Neuron (in vitro differentiated cells): Measurements from ENCODE around the gene JAZF1.

Source experiments
- H2AFZ ChIP-seq: one replicate; pipeline ENCODE4 v1.6.1; 2013; ENCODE audit warnings: low read depth, mild to moderate bottlenecking, inconsistent platforms, low read length, moderate library complexity
- H3K27me3 ChIP-seq: one replicate; pipeline ENCODE4 v1.6.1; 2013; ENCODE audit warnings: low read length; ENCODE audit not compliant: insufficient read depth
- H3K36me3 ChIP-seq: one replicate; pipeline ENCODE4 v1.6.1; 2013; ENCODE audit warnings: low read length; ENCODE audit not compliant: insufficient read depth
- H3K4me1 ChIP-seq: one replicate; pipeline ENCODE4 v1.6.1; 2013; ENCODE audit warnings: low read length; ENCODE audit not compliant: insufficient read depth
- H3K4me3 ChIP-seq: 2 replicates; pipeline ENCODE4 v1.5.1; 2013; ENCODE audit warnings: mild to moderate bottlenecking, low read length, moderate library complexity
- H3K9me3 ChIP-seq: one replicate; pipeline ENCODE4 v1.6.1; 2013; ENCODE audit warnings: low read length

The JAZF1 gene

DNA sequence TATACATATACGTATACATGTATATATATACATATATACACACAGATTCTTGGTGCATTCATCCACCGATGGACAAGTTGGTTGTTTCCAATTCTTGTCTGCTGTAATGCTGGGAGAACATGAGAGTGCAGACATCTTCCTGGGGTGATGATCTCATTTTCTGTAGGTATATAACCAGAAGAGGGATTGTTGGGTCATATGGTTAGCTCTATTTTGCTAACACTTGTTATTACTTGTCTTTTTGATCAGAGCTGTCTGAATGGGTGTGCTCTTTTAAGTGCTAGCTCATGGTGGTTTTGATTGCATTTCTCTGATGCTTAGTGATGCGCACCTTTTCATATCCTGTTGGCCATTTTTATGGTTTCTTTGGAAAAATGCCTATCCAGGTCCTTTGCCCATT is 334.2 kb downstream of the JAZF1 start:
- H2AFZ ChIP-seq, result no peak overlapping the region
- no peaks in the 10 kb centered on the region for H3K27me3 ChIP-seq
- H3K4me3 ChIP-seq, result no peak overlapping the region
- no peaks in the 10 kb centered on the region for H3K9me3 ChIP-seq
- H3K4me1 ChIP-seq, result no peaks in the 10 kb centered on the region
- no peaks in the 10 kb centered on the region for H3K36me3 ChIP-seq

GRCh38 chr7:27843584-27844305 is 336.9 kb downstream of the JAZF1 start:
- no peaks in the 10 kb centered on the region for H3K36me3 ChIP-seq
- H3K4me1 ChIP-seq, result no peaks in the 10 kb centered on the region
- no peak overlapping the region for H2AFZ ChIP-seq
- no peak overlapping the region for H3K4me3 ChIP-seq
- H3K9me3 ChIP-seq, result no peaks in the 10 kb centered on the region
- no peaks in the 10 kb centered on the region for H3K27me3 ChIP-seq

GRCh38 chr7:27842851-27843250 is 337.7 kb downstream of the JAZF1 start:
- no peak overlapping the region for H2AFZ ChIP-seq
- no peaks in the 10 kb centered on the region for H3K27me3 ChIP-seq
- H3K4me1 ChIP-seq, result no peaks in the 10 kb centered on the region
- H3K4me3 ChIP-seq, result no peak overlapping the region
- no peaks in the 10 kb centered on the region for H3K9me3 ChIP-seq
- no peaks in the 10 kb centered on the region for H3K36me3 ChIP-seq

GRCh38 chr7:27842094-27842692 is 338.4 kb downstream of the JAZF1 start:
- H2AFZ ChIP-seq, result no peak overlapping the region
- H3K9me3 ChIP-seq, result no peaks in the 10 kb centered on the region
- no peaks in the 10 kb centered on the region for H3K4me1 ChIP-seq
- no peaks in the 10 kb centered on the region for H3K36me3 ChIP-seq
- H3K4me3 ChIP-seq, result no peak overlapping the region
- H3K27me3 ChIP-seq, result no peaks in the 10 kb centered on the region

DNA sequence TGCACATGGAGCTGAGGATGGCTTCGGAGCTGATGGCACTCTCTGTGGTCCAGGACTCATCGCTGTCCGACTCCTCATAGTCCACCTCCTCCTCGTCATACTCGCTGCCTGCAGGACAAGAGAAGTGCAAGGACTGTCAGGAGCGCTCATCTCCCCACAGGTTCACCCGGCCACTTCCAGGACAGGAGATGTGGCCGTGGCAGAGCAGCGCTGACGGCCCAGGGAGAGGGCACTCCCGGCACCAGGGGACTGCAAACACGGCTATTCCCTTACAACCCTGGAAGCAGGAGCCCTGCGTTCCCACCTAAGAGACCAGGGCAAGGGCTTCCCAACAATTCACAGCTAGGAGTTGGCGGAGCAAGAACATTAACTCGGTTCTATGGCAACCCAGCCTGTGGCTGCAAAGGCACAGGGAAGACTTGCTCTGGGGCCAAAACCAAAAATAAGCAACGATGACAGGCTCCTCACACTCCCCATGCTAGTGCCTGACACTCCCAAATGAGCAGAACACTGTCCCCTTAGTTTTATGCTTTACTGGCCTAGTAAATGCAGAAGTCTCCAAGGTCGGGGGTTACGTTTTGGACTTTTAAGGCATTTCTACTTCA is 339.7 kb downstream of the JAZF1 start:
- H3K27me3 ChIP-seq, result no peaks in the 10 kb centered on the region
- H3K4me1 ChIP-seq, result no peaks in the 10 kb centered on the region
- no peaks in the 10 kb centered on the region for H3K36me3 ChIP-seq
- H3K4me3 ChIP-seq, result no peak overlapping the region
- no peaks in the 10 kb centered on the region for H3K9me3 ChIP-seq
- H2AFZ ChIP-seq, result no peak overlapping the region

- no peaks in the 10 kb centered on the region for H3K36me3 ChIP-seq
- no peaks in the 10 kb centered on the region for H3K9me3 ChIP-seq
- H3K27me3 ChIP-seq, result no peaks in the 10 kb centered on the region
- no peak overlapping the region for H2AFZ ChIP-seq
- H3K4me1 ChIP-seq, result no peaks in the 10 kb centered on the region
- no peak overlapping the region for H3K4me3 ChIP-seq
These were observed 340.3 kb downstream of the JAZF1 start for GRCh38 chr7:27840313-27840712.

GRCh38 chr7:27839099-27839498 is 341.5 kb downstream of the JAZF1 start:
- Histone ChIP-seq H3K36me3 (no peaks in the 10 kb centered on the region), H3K27me3 (no peaks in the 10 kb centered on the region), H3K9me3 (no peaks in the 10 kb centered on the region), H3K4me1 (no peaks in the 10 kb centered on the region), H3K4me3 (no peak overlapping the region), H2AFZ (no peak overlapping the region)

GRCh38 chr7:27836536-27836935 is 344.1 kb downstream of the JAZF1 start:
- H3K4me3 ChIP-seq, result no peak overlapping the region
- no peak overlapping the region for H2AFZ ChIP-seq
- no peaks in the 10 kb centered on the region for H3K4me1 ChIP-seq
- no peaks in the 10 kb centered on the region for H3K9me3 ChIP-seq
- H3K36me3 ChIP-seq, result peaks cover 7% of the 10 kb centered on the region
- no peaks in the 10 kb centered on the region for H3K27me3 ChIP-seq

DNA sequence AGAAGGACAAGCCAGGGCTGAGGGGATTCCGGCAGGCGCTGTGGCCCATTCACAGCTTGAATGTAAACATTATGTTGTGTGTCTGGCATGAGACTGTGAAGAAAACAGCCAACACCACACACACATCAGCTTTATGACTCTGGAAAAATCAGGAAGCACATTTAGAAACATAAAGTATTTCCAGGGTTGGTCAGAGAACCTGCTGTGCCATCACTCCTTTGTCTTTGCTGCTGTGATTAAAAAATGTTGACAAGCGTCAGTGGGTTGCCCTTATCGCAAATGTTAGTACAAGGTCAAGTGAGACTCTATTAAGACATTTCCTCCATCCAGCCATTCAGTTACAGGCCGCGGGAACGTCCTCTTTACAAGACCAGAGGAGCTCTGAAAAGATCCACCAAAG is 345.2 kb downstream of the JAZF1 start:
- Histone ChIP-seq H3K4me1 (no peaks in the 10 kb centered on the region), H3K9me3 (no peaks in the 10 kb centered on the region), H3K27me3 (no peaks in the 10 kb centered on the region), H3K36me3 (peaks cover 7% of the 10 kb centered on the region), H2AFZ (no peak overlapping the region), H3K4me3 (no peak overlapping the region)

DNA sequence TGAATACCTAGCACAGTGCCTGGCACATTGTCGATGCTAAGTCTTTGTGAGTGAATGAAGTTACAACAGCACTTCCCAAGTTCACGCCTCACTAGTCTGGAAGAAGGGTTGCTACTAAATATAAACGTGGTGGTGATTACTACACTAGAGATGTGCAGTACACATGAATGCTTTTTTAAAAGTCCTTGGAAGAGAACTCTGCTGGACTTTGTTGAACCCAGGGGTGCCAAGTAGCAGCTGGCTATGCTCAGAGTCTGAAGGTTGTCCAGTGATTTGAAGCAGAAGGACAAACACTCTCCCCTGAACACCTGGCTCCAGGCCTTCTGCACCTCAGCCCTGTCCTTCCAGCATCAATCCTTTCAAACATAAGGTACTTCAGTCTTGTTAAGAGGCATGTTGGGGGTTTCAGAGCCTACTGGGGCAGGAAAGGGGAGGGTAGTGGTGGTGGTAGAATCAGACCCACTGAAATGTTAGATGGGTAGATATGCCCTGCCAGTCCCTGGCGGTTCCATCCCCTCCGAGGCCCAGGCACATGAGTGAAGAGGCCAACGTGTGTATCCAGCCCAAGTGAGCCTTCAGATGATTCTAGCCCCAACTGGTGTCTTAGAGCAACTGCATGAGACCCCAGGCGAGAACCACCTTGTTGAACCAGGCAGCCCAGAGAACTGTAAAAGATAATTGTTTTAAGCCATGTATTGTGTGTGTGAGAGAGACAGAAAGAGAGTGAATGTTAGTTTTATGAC is 346.2 kb downstream of the JAZF1 start:
- Histone ChIP-seq H2AFZ (no peak overlapping the region), H3K4me1 (no peaks in the 10 kb centered on the region), H3K36me3 (peaks cover 7% of the 10 kb centered on the region), H3K4me3 (no peak overlapping the region), H3K27me3 (no peaks in the 10 kb centered on the region), H3K9me3 (no peaks in the 10 kb centered on the region)

DNA sequence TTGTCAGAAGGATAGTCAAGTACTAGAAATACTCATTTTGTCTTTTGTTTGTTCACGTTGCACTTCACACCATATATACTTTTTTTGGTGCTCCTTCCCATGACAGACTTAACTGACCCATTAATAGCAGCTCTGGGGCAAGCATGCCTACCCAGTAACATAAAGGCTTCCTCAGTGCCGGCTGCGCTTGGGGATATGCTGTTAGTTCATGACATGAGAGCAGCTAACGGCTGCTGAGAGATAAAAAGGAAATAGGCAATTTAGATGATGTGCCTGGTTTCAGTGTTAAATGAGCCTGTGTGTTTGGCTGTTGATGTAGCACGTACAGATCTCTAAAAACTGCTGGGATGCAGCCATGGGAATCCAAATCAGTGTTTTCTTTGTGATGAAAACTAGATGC is 354.2 kb downstream of the JAZF1 start:
- H3K4me1 ChIP-seq, result no peaks in the 10 kb centered on the region

GRCh38 chr7:27825891-27826290 is 354.7 kb downstream of the JAZF1 start:
- H2AFZ ChIP-seq, result no peak overlapping the region
- no peaks in the 10 kb centered on the region for H3K27me3 ChIP-seq
- H3K36me3 ChIP-seq, result peaks cover 19% of the 10 kb centered on the region
- H3K4me3 ChIP-seq, result no peak overlapping the region
- no peaks in the 10 kb centered on the region for H3K9me3 ChIP-seq
- H3K4me1 ChIP-seq, result no peaks in the 10 kb centered on the region

More for the DNA sequence above, 354.2 kb downstream of the JAZF1 start:
- Histone ChIP-seq H2AFZ (no peak overlapping the region), H3K27me3 (no peaks in the 10 kb centered on the region), H3K9me3 (no peaks in the 10 kb centered on the region), H3K4me3 (no peak overlapping the region), H3K36me3 (peaks cover 19% of the 10 kb centered on the region)

DNA sequence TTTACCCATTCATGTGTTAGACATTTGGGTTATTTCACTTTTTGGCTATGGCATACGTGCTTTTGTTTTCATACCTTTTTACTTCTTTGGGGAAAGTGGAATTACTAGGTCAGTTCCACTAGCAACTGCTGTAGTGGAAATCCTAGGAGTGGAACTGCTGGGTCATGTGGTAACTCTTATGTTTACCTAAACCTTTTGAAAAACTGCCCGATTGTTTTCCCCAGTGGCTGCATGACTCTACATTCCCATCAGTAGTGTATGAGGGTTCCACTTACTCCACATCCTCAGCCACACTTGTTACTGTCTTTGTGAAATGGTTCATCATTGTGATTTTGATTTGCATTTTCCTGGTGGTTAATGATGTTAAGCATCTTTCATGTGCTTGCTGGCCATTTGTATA is 358.4 kb downstream of the JAZF1 start:
- Histone ChIP-seq H2AFZ (no peak overlapping the region), H3K4me1 (no peaks in the 10 kb centered on the region), H3K4me3 (no peak overlapping the region), H3K36me3 (peaks cover 14% of the 10 kb centered on the region), H3K27me3 (no peaks in the 10 kb centered on the region), H3K9me3 (no peaks in the 10 kb centered on the region)
